TTC549 (cell line): Measurements from ENCODE around the gene IFI16.
"Not testable (repeated sequence)": the region's sequence is repeated elsewhere in the genome, so short reads cannot be mapped to it uniquely, and the experiment has no call there.

Experiments used
- FAIRE-seq: peaks from 2 replicates; lab custom pipeline; 2012; peaks lifted over from hg19 to GRCh38; lab: Jason Lieb, UNC

The IFI16 gene

GRCh38 chr1:159100589-159100988 lies 90.9 kb downstream of the IFI16 start:
- FAIRE-seq, result no peak

GRCh38 chr1:159103021-159103420 lies 93.3 kb downstream of the IFI16 start:
- FAIRE-seq, result not testable (repeated sequence)
